ENCODE measurements around the gene CERS2. TPM values are rescaled to one million over a fixed set of nuclear protein-coding genes. Genes with fewer than 3 reads are reported as not detected.
A peak's percentile ranks its signal among the peaks of the same experiment; 100 is the strongest.

The CERS2 gene
- total and polyA plus RNA-seq, 2 of the 4 experiments (the other 2 are of a cell fraction): 118 to 127 TPM

- TF ChIP-seq ELK1 (IDR thresholded peaks at IDR 0.05; ENCODE audit: borderline replicate concordance, low read depth, low read length): no peak
Measured at GRCh38 chr1:150995896-150996295, 21.3 kb upstream of the CERS2 start (continued).

- H3K9ac ChIP-seq (ENCODE audit: low read depth, low read length): no peak overlapping the region
- no peak for TF ChIP-seq CEBPB (IDR thresholded peaks at IDR 0.05; ENCODE audit: low read depth, low read length)
- TF ChIP-seq ELK1 (IDR thresholded peaks at IDR 0.05; ENCODE audit: borderline replicate concordance, low read depth, low read length): no peak
- no peak for TF ChIP-seq POLR2A (IDR thresholded peaks at IDR 0.05; ENCODE audit: low read depth, low read length)
- no peak for TF ChIP-seq CTCF (conservative IDR thresholded peaks at IDR 0.05; ENCODE audit: low read depth, low read length)
- no peak for TF ChIP-seq FOS (IDR thresholded peaks at IDR 0.05; ENCODE audit: low read depth, low read length)
- no peak for TF ChIP-seq SMC3 (IDR thresholded peaks at IDR 0.05; ENCODE audit: low read depth, low read length)
- TF ChIP-seq BHLHE40 (IDR thresholded peaks at IDR 0.05; ENCODE audit: low read depth, low read length): no peak
- no peak for TF ChIP-seq CHD1 (IDR thresholded peaks at IDR 0.05; ENCODE audit: low read depth, low read length)
- TF ChIP-seq MXI1 (IDR thresholded peaks at IDR 0.05; ENCODE audit: borderline replicate concordance, low read depth, low read length): no peak
- TF ChIP-seq MAFK (IDR thresholded peaks at IDR 0.05; ENCODE audit: low read depth, low read length): no peak
- no peak for TF ChIP-seq USF2 (IDR thresholded peaks at IDR 0.05; ENCODE audit: low read depth, low read length)
- TF ChIP-seq RAD21 (IDR thresholded peaks at IDR 0.05; ENCODE audit: low read length): no peak
Measured at GRCh38 chr1:150995460-150995859, 20.8 kb upstream of the CERS2 start.

More at GRCh38 chr1:150995460-150995859, 20.8 kb upstream of the CERS2 start:
- in situ Hi-C loops (cut with MboI; ENCODE audit: low sequenced_read_pairs) (no loop called here), intact Hi-C loops (cut with micrococcal nuclease) (no loop called here), dilution Hi-C loops (cut with HindIII; ENCODE audit: low sequenced_read_pairs, unreplicated experiment) (no loop called here)
- peaks cover 1% of the 10 kb centered on the region; the same call in 1 of the 2 replicates for H3K4me1 ChIP-seq (ENCODE audit: control insufficient read depth, insufficient read depth, low read length)
- H3K79me1 ChIP-seq (ENCODE audit: low read depth in 1 of 2, low read length in 2 of 2): no peaks in the 10 kb centered on the region
- no peak overlapping the region for H2BK5ac ChIP-seq (ENCODE audit: low read depth, low read length, poor library complexity, severe bottlenecking)
- ATAC-seq (ENCODE audit: low read depth) (no peak), DNase-seq (no peak)
- no peak overlapping the region for H4K8ac ChIP-seq (ENCODE audit: low read depth in 2 of 2, low read length in 2 of 2)
- no peak overlapping the region for H3K27ac ChIP-seq (ENCODE audit: insufficient read depth, low read length)
- no TSS peak for BruUV-seq (replicated peaks)
- no peak overlapping the region for H3K4me3 ChIP-seq (ENCODE audit: insufficient read depth, low read depth, low read length)
- no peaks in the 10 kb centered on the region for H3K9me3 ChIP-seq (ENCODE audit: control insufficient read depth, insufficient read depth, low read length)
- H3K56ac ChIP-seq (ENCODE audit: extremely low read depth, insufficient read depth, low read length): no peak overlapping the region
- CTCF ChIA-PET: interaction anchor here (0.9 to 4.3 kb wide), 2 partner anchors 11 to 38 kb away, joined by 4 to 24 read pairs; partner anchors contain the start of gene MINDY1
- no peak overlapping the region for H2BK20ac ChIP-seq (ENCODE audit: low read depth, low read length)
- WGBS, 2 experiments (ENCODE audit: extremely low coverage in 2 of 2, insufficient read length in 1 of 2): no CpG with 5 or more reads among the region's 4 CpGs
- no peak overlapping the region for H3K23ac ChIP-seq (ENCODE audit: low read depth, low read length)
- no peak overlapping the region for H4K91ac ChIP-seq (ENCODE audit: insufficient read depth, low read depth, low read length)
- H3K14ac ChIP-seq (replicated peaks; ENCODE audit: low read depth, low read length): no peak overlapping the region
- peaks cover 26% of the 10 kb centered on the region for H3K36me3 ChIP-seq (ENCODE audit: control insufficient read depth, insufficient read depth, low read length)
- peak overlapping the region; percentile 58 for H2AFZ ChIP-seq (replicated peaks; ENCODE audit: low read length, poor library complexity)
- no peaks in the 10 kb centered on the region for H4K20me1 ChIP-seq (ENCODE audit: insufficient read depth, low read length)
- H2AK9ac ChIP-seq (replicated peaks; ENCODE audit: low read depth, low read length, poor library complexity): peak overlapping the region; percentile 87
- no peak overlapping the region for H3K18ac ChIP-seq (ENCODE audit: low read depth, low read length)
- no peak overlapping the region for H4K5ac ChIP-seq (ENCODE audit: low read depth, low read length)
- H3K4me2 ChIP-seq (ENCODE audit: low read depth, low read length): no peak overlapping the region
- H2BK120ac ChIP-seq (ENCODE audit: low read depth, low read length): no peak overlapping the region; the same call in 1 of the 2 replicates
- no peaks in the 10 kb centered on the region for H3K27me3 ChIP-seq (ENCODE audit: control insufficient read depth, insufficient read depth, low read length)
- H3K9me1 ChIP-seq (ENCODE audit: insufficient read depth, low read length): peaks cover 8% of the 10 kb centered on the region; the same call in 1 of the 2 replicates
- no peak overlapping the region for H2BK15ac ChIP-seq (ENCODE audit: low read depth, low read length)
- POLR2A ChIA-PET (ENCODE audit: unreplicated experiment): interaction anchor here (0.6 kb wide), 1 partner anchor 458 kb away, joined by 7 read pairs; no protein-coding TSS in a partner anchor
- H2AK5ac ChIP-seq (ENCODE audit: low read depth, low read length): no peak overlapping the region
- no peak overlapping the region; the same call in 1 of the 2 replicates for H3K4ac ChIP-seq (ENCODE audit: low read depth, low read length)
